ENCODE data around the gene PHYHD1.

GRCh38 chr9:128923493-128923883, 2.7 kb downstream of the PHYHD1 start:
- TF ChIP-seq CTCF (IDR thresholded peaks at IDR 0.05; ENCODE audit: low read length) = no peak
- no peak for TF ChIP-seq EZH2phosphoT487 (IDR thresholded peaks at IDR 0.05; ENCODE audit: low read length)
- TF ChIP-seq EZH2 (optimal IDR thresholded peaks at IDR 0.05; ENCODE audit: low read depth, low read length) = no peak
